PFSK-1 (cell line): ENCODE measurements around the gene GNA14.

Experiments used
- FOXP2 ChIP-seq: optimal IDR thresholded peaks from 2 replicates; pipeline ENCODE3; 2011; ENCODE audit warnings: borderline replicate concordance, control low read depth, inconsistent platforms; ENCODE audit not compliant: insufficient read depth; ENCODE audit errors: extremely low read length, extremely low read depth
- POLR2AphosphoS5 ChIP-seq: IDR thresholded peaks from 2 replicates; pipeline ENCODE4 v1.6.1; 2012; ENCODE audit warnings: low read depth, mild to moderate bottlenecking, control low read depth, low read length, moderate library complexity
- REST ChIP-seq, 2 experiments: IDR thresholded peaks; 2 replicates each; pipeline versions ENCODE4 v1.6.1 to v1.8.0; 2011 to 2012; ENCODE audit warnings: low read depth in 2 of 2, low read length in 2 of 2, control low read depth in 1 of 2, inconsistent platforms in 1 of 2, mild to moderate bottlenecking in 1 of 2, moderate library complexity in 1 of 2; ENCODE audit not compliant: insufficient read depth in 1 of 2
- SIN3A ChIP-seq: IDR thresholded peaks from 2 replicates; pipeline ENCODE4 v1.6.1; 2012; ENCODE audit warnings: mild to moderate bottlenecking, low read length, moderate library complexity, borderline replicate concordance; ENCODE audit not compliant: insufficient read depth
- TAF1 ChIP-seq: IDR thresholded peaks from 2 replicates; pipeline ENCODE4 v1.6.1; 2012; ENCODE audit warnings: low read length, control low read depth, borderline replicate concordance; ENCODE audit not compliant: insufficient read depth

DNA sequence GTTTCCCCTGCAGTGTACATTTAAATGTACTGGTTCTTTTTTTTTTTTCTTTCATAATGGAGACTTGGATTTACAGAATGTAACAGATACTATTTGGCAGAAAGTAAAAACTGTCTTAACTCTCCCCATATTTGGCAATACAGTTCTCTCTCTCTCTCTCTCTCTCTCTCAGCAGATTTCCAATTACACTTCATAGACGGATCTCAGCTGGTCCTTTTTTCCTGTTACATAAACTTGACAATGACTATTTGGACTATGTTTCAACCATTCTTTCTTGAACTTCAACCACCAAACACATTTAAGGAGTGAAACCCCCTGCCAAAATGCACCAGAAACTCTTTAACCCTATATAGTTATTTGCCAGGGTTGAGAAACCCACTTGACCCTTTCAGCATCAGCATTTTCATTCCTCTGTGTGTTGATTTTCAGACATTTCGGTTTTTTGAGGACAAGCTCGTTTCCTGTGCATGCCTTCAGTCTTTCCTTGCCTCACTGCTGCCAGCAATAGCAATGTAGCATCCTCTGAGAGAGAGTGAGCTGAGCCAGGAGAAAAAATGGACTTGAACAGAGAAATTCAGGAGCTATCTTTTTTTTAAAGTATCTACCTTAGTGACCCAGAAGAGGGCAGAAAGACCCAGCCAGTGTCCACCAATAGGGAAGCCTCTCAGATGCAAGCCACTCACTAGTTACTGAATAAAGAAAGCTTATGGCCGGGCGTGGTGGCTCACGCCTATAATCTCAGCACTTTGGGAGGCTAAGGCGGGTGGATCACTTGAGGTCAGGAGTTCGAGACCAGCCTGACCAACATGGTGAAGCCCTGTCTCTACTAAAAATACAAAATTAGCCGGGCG is 26.0 kb upstream of the GNA14 start:
- TF ChIP-seq POLR2AphosphoS5 (no peak), TAF1 (no peak), SIN3A (no peak), REST (IDR thresholded peaks at IDR 0.05; ENCODE audit: insufficient read depth in 1 of 2, low read depth in 2 of 2, low read length in 2 of 2) (no peak), FOXP2 (no peak)
